ENCODE results near the gene PHGDH.

DNA sequence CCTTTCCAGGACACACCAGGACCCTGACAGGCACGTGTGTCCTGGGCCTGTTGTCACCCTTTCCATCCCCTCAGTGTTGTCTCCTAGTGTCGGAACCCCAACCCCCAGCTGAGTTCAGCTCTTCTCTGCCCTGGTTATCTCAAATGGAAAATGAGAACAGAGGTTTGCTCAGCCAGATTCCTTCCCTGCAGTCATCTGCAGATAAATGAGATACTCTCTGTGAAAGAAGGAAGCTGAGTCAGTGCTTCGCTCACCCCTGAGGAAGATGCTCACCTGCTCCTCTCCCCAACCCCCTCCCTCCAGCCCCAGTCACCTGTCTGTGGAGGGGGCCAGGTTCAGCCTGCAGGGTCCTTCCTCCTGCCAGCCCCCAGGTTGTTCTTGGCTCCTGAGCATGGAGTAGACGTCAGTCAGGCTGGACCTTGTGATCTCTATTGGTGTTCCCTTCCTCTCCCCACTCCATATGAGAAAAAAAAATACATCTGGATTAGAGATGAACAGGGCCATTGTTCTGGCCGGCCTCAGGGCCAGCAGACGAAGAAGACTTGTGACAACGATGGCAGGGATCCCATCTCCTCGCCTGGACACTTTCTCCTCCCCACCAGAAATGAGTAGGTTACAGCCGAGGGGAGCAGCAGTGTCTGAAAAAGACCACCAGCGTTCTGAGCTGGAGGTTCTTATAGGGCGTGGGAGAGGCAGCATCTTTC is 20.9 kb downstream of the PHGDH start:
- TF ChIP-seq EZH2 (IDR thresholded peaks at IDR 0.05) (no peak), POLR2AphosphoS5 (IDR thresholded peaks at IDR 0.05; ENCODE audit: borderline replicate concordance, low read depth, low read length) (no peak)
